A549 (cell line): ENCODE results near the gene GNL2. TPM values are rescaled to one million over a fixed set of nuclear protein-coding genes. Genes with fewer than 3 reads are reported as not detected.
A peak's percentile ranks its signal among the peaks of the same experiment; 100 is the strongest.
"Not testable (repeated sequence)": the region's sequence is repeated elsewhere in the genome, so short reads cannot be mapped to it uniquely, and the experiment has no call there.

Experiments
- ATAC-seq, 2 experiments: fragments of 200-7000 bp in 1 of 2; fragments of >200 bp in 1 of 2; cut with Nextera tagmentation in 1 of 2; cut with Tn5 transposase in 1 of 2; 3 replicates each; pipeline versions ENCODE4 v1.8.0 to v1.9.1; 2018 to 2020; ENCODE audit warnings: mild to moderate bottlenecking in 1 of 2, moderate library complexity in 1 of 2
- CTCF ChIA-PET: fragments of 300-600 bp; sonication (Branson Sonifier 250); formaldehyde crosslinking; extraction: SDS; loops from one replicate; lab custom pipeline; 2021; ENCODE audit warnings: antibody characterized with exemption, inconsistent platforms; lab: Yijun Ruan, JAX
- POLR2A ChIA-PET: fragments of 350-600 bp; formaldehyde crosslinking; extraction: SDS; loops from one replicate; lab custom pipeline; 2021; ENCODE audit warnings: antibody characterized with exemption, inconsistent platforms; lab: Yijun Ruan, JAX
- DNase-seq, 2 experiments: peaks; one replicate each; pipeline versions ENCODE4 v3.0.0 to v3.0.0-alpha.2; 2011 to 2016; ENCODE audit warnings: low read depth in 1 of 2, low spot score in 1 of 2
- FAIRE-seq: peaks from 2 replicates; lab custom pipeline; 2011; peaks lifted over from hg19 to GRCh38; lab: Jason Lieb, UNC
- H3K27ac ChIP-seq, 2 experiments: fragments of >200 bp; sonication (Bioruptor Twin); formaldehyde crosslinking; 3 replicates each; pipeline ENCODE4 v1.5.1; 2016 to 2017
- H3K4me1 ChIP-seq: fragments of >200 bp; sonication (Bioruptor Twin); formaldehyde crosslinking; 3 replicates; pipeline ENCODE4 v1.6.1; 2016
- H3K4me2 ChIP-seq: fragments of >200 bp; sonication (Bioruptor Twin); formaldehyde crosslinking; 3 replicates; pipeline ENCODE4 v1.6.1; 2016
- H3K4me3 ChIP-seq: fragments of >200 bp; sonication (Bioruptor Twin); formaldehyde crosslinking; 3 replicates; pipeline ENCODE4 v1.5.1; 2016
- H3K9me3 ChIP-seq: fragments of >200 bp; sonication (Bioruptor Twin); formaldehyde crosslinking; 3 replicates; pipeline ENCODE4 v1.6.1; 2016
- BHLHE40 ChIP-seq: IDR thresholded peaks from 2 replicates; pipeline ENCODE4 v1.6.1; 2012; ENCODE audit warnings: low read depth, low read length, inconsistent platforms
- CBX2 ChIP-seq: fragments of 200-600 bp; sonication (generic); IDR thresholded peaks from 2 replicates; pipeline ENCODE4 v1.6.1; 2016; ENCODE audit warnings: low read depth, mild to moderate bottlenecking, borderline replicate concordance
- CEBPB ChIP-seq, 2 experiments: fragments of >200 bp in 1 of 2; sonication (Bioruptor Twin) in 1 of 2; formaldehyde crosslinking in 1 of 2; IDR thresholded peaks; 2 replicates each; pipeline ENCODE4 v1.6.1; 2012 to 2016
- CHD4 ChIP-seq: fragments of 200-600 bp; sonication (generic); IDR thresholded peaks from 2 replicates; pipeline ENCODE4 v1.6.1; 2016; ENCODE audit warnings: antibody characterized with exemption, mild to moderate bottlenecking, borderline replicate concordance
- EHMT2 ChIP-seq: fragments of 200-600 bp; sonication (generic); IDR thresholded peaks from 2 replicates; pipeline ENCODE4 v1.6.1; 2016; ENCODE audit warnings: antibody characterized with exemption, low read depth, mild to moderate bottlenecking, moderate library complexity
- FOSL2 ChIP-seq, 2 experiments: fragments of 450-650 bp in 1 of 2; fragments of >200 bp in 1 of 2; sonication (Bioruptor Twin) in 1 of 2; formaldehyde crosslinking; IDR thresholded peaks; 2 replicates each; pipeline versions ENCODE4 v1.5.0 to v1.6.1; 2016 to 2020; ENCODE audit warnings: mild to moderate bottlenecking in 1 of 2, moderate library complexity in 1 of 2
- FOXS1 ChIP-seq: fragments of 250-450 bp; sonication (Bioruptor Pico); IDR thresholded peaks from 2 replicates; pipeline ENCODE4 v1.5.0; 2020; ENCODE audit warnings: mild to moderate bottlenecking, moderate library complexity
- HOXB5 ChIP-seq: fragments of 250-450 bp; sonication (Bioruptor Pico); IDR thresholded peaks from 2 replicates; pipeline ENCODE4 v1.5.0; 2020; ENCODE audit warnings: mild to moderate bottlenecking, moderate library complexity
- JUN ChIP-seq, 2 experiments: fragments of >200 bp; sonication (Bioruptor Twin); formaldehyde crosslinking; IDR thresholded peaks; 2 replicates in 1 of 2; 3 replicates in 1 of 2; pipeline ENCODE4 v1.6.1; 2016 to 2017
- MAFK ChIP-seq: fragments of 450-650 bp; IDR thresholded peaks from 2 replicates; pipeline ENCODE4 v1.6.1; 2014; ENCODE audit not compliant: partially characterized antibody
- NR3C1 ChIP-seq: fragments of >200 bp; sonication (Bioruptor Twin); formaldehyde crosslinking; IDR thresholded peaks from 3 replicates; pipeline ENCODE4 v1.6.1; 2017
- POLR2A ChIP-seq: IDR thresholded peaks from 2 replicates; pipeline ENCODE4 v1.6.1; 2012; ENCODE audit warnings: mild to moderate bottlenecking, low read length
- SREBF2 ChIP-seq: fragments of 450-650 bp; IDR thresholded peaks from 2 replicates; pipeline ENCODE4 v1.6.1; 2014; ENCODE audit warnings: mild to moderate bottlenecking, moderate library complexity
- ZNF302 ChIP-seq: fragments of 250-450 bp; sonication (Bioruptor Pico); IDR thresholded peaks from 2 replicates; pipeline ENCODE4 v1.9.0; 2021; ENCODE audit warnings: inconsistent platforms, mild to moderate bottlenecking, moderate library complexity
- WGBS: methylation state at CpG from one replicate; pipeline ENCODE4 v1.1.6; 2017; ENCODE audit errors: missing lambda C conversion rate; 5-methylcytosine and 5-hydroxymethylcytosine counted together
- polyA plus RNA-seq, 4 experiments: library from polyadenylated mRNA; depleted of rRNA in 3 of 4; stranded (reverse); fragments of >200 nt; fragmentation: RNase III in 1 of 4; extraction: RNeasy Plus Mini Kit Qiagen cat#74134 plus additional on column Dnase treatment in 1 of 4; gene quantifications; 2 replicates in 3 of 4; 3 replicates in 1 of 4; pipeline ENCODE4 v1.2.3, GENCODE V29; 2011 to 2017
- TF ChIP-seq, protein P1 (sequence below): fragments of 450-650 bp; IDR thresholded peaks from 2 replicates; pipeline ENCODE4 v1.6.1; 2014; ENCODE audit warnings: antibody characterized with exemption
- TF ChIP-seq, protein P2 (sequence below): IDR thresholded peaks from 2 replicates; pipeline ENCODE4 v1.6.1; 2012
- TF ChIP-seq, protein P3 (sequence below): fragments of 250-450 bp; sonication (Bioruptor Pico); IDR thresholded peaks from 2 replicates; pipeline ENCODE4 v1.5.0; 2020; ENCODE audit warnings: low read depth, mild to moderate bottlenecking, moderate library complexity

Gene GNL2
- polyA plus RNA-seq, 2 of the 4 experiments (the other 2 are of a cell fraction) = 50.1 to 69.2 TPM

- no peaks in the 10 kb centered on the region for H3K9me3 ChIP-seq
- POLR2A ChIA-PET = no interaction called here
- no peak overlapping the region for H3K4me3 ChIP-seq
- no peak overlapping the region for H3K4me2 ChIP-seq
- H3K27ac ChIP-seq = no peak overlapping the region
- ATAC-seq (no peak), FAIRE-seq (no peak), DNase-seq (no peak)
- peaks cover 19% of the 10 kb centered on the region; the same call in 2 of the 3 replicates for H3K4me1 ChIP-seq
- TF ChIP-seq SREBF2 (no peak), FOSL2 (IDR thresholded peaks at IDR 0.05) (no peak), FOSL2 (CRISPR knock-in tag; IDR thresholded peaks at IDR 0.05) (no peak), CHD4 (no peak), ZNF302 (no peak)
- CTCF ChIA-PET = no interaction called here
- 95% methylated on average over 30 of the region's 30 CpGs for WGBS
Measured at GRCh38 chr1:37540036-37540785, 55.5 kb downstream of the GNL2 start.

GRCh38 chr1:37539154-37539553 is 56.6 kb downstream of the GNL2 start:
- H3K4me3 ChIP-seq, DNase-seq, H3K4me2 ChIP-seq, FAIRE-seq, H3K9me3 ChIP-seq, H3K27ac ChIP-seq, POLR2A ChIA-PET, CTCF ChIA-PET, ATAC-seq: not testable (repeated sequence)
- WGBS = 95% methylated on average over 10 of the region's 10 CpGs
- peaks cover 27% of the 10 kb centered on the region for H3K4me1 ChIP-seq

DNA sequence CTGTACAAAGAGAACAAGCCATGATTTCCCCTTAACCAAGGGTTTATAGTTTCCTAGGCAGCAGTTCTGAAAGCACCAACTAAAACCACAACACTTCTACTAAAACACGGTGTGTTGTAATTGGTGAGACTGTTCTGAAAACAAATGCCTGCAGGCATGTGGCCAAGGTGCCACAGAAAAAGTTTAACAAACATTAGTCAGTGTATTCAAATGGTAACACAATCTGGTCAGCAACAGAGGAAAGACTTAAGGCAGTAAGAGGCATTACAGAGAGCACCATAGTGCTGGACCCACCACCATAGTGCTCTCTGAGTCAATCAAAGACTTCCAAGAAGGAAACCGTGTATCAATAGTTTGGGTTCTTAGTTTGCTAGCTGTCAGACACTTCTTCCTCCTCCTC is 58.4 kb downstream of the GNL2 start:
- Histone ChIP-seq H3K4me2 (no peak overlapping the region), H3K4me1 (peaks cover 37% of the 10 kb centered on the region), H3K4me3 (no peak overlapping the region), H3K27ac (no peak overlapping the region; a peak in 1 of 6 replicates), H3K9me3 (no peaks in the 10 kb centered on the region)
- 43% methylated on average over 2 of the region's 2 CpGs for WGBS
- no peak for FAIRE-seq
- CTCF ChIA-PET = interaction anchor here (1.0 to 1.1 kb wide), 2 partner anchors 25 to 32 kb away, joined by 3 read pairs; no protein-coding TSS in a partner anchor
- POLR2A ChIA-PET = no interaction called here
- DNase-seq = peak in 1 of 2 experiments; percentile 21
- TF ChIP-seq, protein P1, sequence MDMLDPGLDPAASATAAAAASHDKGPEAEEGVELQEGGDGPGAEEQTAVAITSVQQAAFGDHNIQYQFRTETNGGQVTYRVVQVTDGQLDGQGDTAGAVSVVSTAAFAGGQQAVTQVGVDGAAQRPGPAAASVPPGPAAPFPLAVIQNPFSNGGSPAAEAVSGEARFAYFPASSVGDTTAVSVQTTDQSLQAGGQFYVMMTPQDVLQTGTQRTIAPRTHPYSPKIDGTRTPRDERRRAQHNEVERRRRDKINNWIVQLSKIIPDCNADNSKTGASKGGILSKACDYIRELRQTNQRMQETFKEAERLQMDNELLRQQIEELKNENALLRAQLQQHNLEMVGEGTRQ = no peak
- no peak for TF ChIP-seq POLR2A
- TF ChIP-seq CEBPB (IDR thresholded peaks at IDR 0.05) = no peak
- ATAC-seq = peak; percentile 45 to 46; a peak in 3 of 6 replicates

GRCh38 chr1:37533317-37534093 is 62.2 kb downstream of the GNL2 start:
- no peak for FAIRE-seq
- POLR2A ChIA-PET = no interaction called here
- no peak overlapping the region for H3K4me3 ChIP-seq
- no peak for DNase-seq
- peak overlapping the region; percentile 57; the same call in 2 of the 3 replicates for H3K4me2 ChIP-seq
- no peak for TF ChIP-seq MAFK
- TF ChIP-seq, protein P2, sequence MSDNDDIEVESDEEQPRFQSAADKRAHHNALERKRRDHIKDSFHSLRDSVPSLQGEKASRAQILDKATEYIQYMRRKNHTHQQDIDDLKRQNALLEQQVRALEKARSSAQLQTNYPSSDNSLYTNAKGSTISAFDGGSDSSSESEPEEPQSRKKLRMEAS = no peak
- TF ChIP-seq JUN (IDR thresholded peaks at IDR 0.05) = no peak
- TF ChIP-seq, protein P3, sequence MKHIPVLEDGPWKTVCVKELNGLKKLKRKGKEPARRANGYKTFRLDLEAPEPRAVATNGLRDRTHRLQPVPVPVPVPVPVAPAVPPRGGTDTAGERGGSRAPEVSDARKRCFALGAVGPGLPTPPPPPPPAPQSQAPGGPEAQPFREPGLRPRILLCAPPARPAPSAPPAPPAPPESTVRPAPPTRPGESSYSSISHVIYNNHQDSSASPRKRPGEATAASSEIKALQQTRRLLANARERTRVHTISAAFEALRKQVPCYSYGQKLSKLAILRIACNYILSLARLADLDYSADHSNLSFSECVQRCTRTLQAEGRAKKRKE (CRISPR knock-in tag) = no peak
- TF ChIP-seq BHLHE40 = no peak
- TF ChIP-seq EHMT2 = no peak
- TF ChIP-seq NR3C1 = no peak
- TF ChIP-seq HOXB5 (CRISPR knock-in tag) = no peak
- no peak for TF ChIP-seq CBX2
- TF ChIP-seq FOXS1 (CRISPR knock-in tag) = no peak
- no peak; a peak in 2 of 6 replicates for ATAC-seq
- peaks cover 37% of the 10 kb centered on the region for H3K4me1 ChIP-seq
- no peaks in the 10 kb centered on the region for H3K9me3 ChIP-seq
- 75% methylated on average over 4 of the region's 4 CpGs for WGBS
- peak overlapping the region; percentile 74 to 76; a peak in 5 of 6 replicates for H3K27ac ChIP-seq
- CTCF ChIA-PET = interaction anchor here (0.7 to 2.6 kb wide), 2 partner anchors 19 to 24 kb away, joined by 3 to 12 read pairs; partner anchors contain the start of gene MEAF6

DNA sequence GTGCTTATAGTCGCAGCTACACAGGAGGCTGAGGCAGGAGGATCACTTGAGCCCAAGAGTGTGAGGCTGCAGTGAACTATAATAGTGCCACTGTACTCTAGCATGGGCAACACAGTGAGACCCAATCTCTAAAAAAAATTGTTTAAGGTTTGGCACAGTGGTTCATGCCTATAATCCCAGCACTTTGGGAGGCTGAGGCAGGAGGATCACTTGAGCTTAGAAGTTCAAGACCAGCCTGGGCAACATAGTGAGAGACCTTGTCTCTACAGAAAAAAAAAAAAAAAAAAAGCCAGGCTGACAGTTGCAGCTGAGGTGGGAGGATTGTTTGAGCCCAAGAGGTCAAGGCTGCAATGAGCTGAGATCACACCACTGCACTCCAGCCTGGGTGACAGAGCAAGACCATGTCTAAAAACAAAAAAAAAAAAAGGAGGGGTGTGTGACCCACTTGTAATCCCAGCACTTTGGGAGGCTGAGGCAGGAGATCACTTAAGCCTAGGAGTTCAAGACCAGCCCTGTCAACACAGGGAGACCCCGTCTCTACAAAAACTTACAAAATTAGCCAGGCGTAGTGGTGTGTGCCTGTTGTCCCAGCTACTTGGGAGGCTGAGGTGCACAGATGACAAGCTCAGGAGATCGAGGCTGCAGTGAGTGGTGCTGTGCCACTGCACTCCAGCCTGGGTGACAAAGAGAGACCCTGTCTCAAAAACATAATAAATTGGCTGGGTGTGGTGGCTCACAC is 63.1 kb downstream of the GNL2 start:
- H3K27ac ChIP-seq = peak overlapping the region; percentile 49 to 74; a peak in 2 of 6 replicates
- H3K4me3 ChIP-seq, DNase-seq, ATAC-seq, POLR2A ChIA-PET, FAIRE-seq, H3K4me2 ChIP-seq, H3K9me3 ChIP-seq: not testable (repeated sequence)
- WGBS = 93% methylated on average over 4 of the region's 4 CpGs
- CTCF ChIA-PET = interaction anchor here (0.6 to 2.6 kb wide), 4 partner anchors 18 to 1315 kb away, joined by 3 to 12 read pairs (median 4); partner anchors contain the start of gene MEAF6
- H3K4me1 ChIP-seq = peaks cover 35% of the 10 kb centered on the region

- CTCF ChIA-PET, H3K4me3 ChIP-seq, POLR2A ChIA-PET, H3K4me2 ChIP-seq, DNase-seq, ATAC-seq, FAIRE-seq, H3K9me3 ChIP-seq, H3K27ac ChIP-seq: not testable (repeated sequence)
- WGBS = 82% methylated on average over 1 of the region's 1 CpG
- peaks cover 15% of the 10 kb centered on the region for H3K4me1 ChIP-seq
Measured at GRCh38 chr1:37529888-37530287, 65.8 kb downstream of the GNL2 start.
